Measurements from ENCODE around the gene TNS4.

Gene TNS4

GRCh38 chr17:40448213-40448638 lies 53.2 kb downstream of the TNS4 start:
- H3K4me3 ChIP-seq (ENCODE audit: low read length): no peak overlapping the region
- no peak for TF ChIP-seq ZNF274 (IDR thresholded peaks at IDR 0.05; ENCODE audit: low read depth, low read length)

GRCh38 chr17:40447806-40448205 lies 53.6 kb downstream of the TNS4 start:
- TF ChIP-seq ZNF274 (IDR thresholded peaks at IDR 0.05; ENCODE audit: low read depth, low read length): no peak
- no peak overlapping the region for H3K4me3 ChIP-seq (ENCODE audit: low read length)

- no peak overlapping the region for H3K4me3 ChIP-seq (ENCODE audit: low read length)
Observed at GRCh38 chr17:40447148-40447644, 54.2 kb downstream of the TNS4 start.

GRCh38 chr17:40445751-40446468 lies 55.5 kb downstream of the TNS4 start:
- H3K4me3 ChIP-seq (ENCODE audit: low read length): no peak overlapping the region
- no peak for TF ChIP-seq ZNF274 (IDR thresholded peaks at IDR 0.05; ENCODE audit: low read depth, low read length)

More at GRCh38 chr17:40447148-40447644, 54.2 kb downstream of the TNS4 start:
- TF ChIP-seq ZNF274 (IDR thresholded peaks at IDR 0.05; ENCODE audit: low read depth, low read length): no peak

GRCh38 chr17:40443988-40444899 lies 57.2 kb downstream of the TNS4 start:
- peak overlapping the region; percentile 9; the same call in 1 of the 2 replicates for H3K4me3 ChIP-seq (ENCODE audit: low read length)
- no peak for TF ChIP-seq ZNF274 (IDR thresholded peaks at IDR 0.05; ENCODE audit: low read depth, low read length)

GRCh38 chr17:40443196-40443987 lies 58.0 kb downstream of the TNS4 start, which contains the start of gene IGFBP4:
IGFBP4 (plus strand) TSS chr17:40443450; CDS start chr17:40443736, 286 bp downstream.
- TF ChIP-seq ZNF274 (IDR thresholded peaks at IDR 0.05; ENCODE audit: low read depth, low read length): no peak
- peak within 1 kb of the TSS; percentile 9; the same call in 1 of the 2 replicates for H3K4me3 ChIP-seq (ENCODE audit: low read length)

GRCh38 chr17:40442392-40443195 lies 58.8 kb downstream of the TNS4 start:
- H3K4me3 ChIP-seq (ENCODE audit: low read length): no peak overlapping the region
- TF ChIP-seq ZNF274 (IDR thresholded peaks at IDR 0.05; ENCODE audit: low read depth, low read length): no peak

- H3K4me3 ChIP-seq (ENCODE audit: low read length): no peak overlapping the region
- no peak for TF ChIP-seq ZNF274 (IDR thresholded peaks at IDR 0.05; ENCODE audit: low read depth, low read length)
Observed at GRCh38 chr17:40440166-40440565, 61.3 kb downstream of the TNS4 start.

- no peak for TF ChIP-seq ZNF274 (IDR thresholded peaks at IDR 0.05; ENCODE audit: low read depth, low read length)
- H3K4me3 ChIP-seq (ENCODE audit: low read length): no peak overlapping the region
Observed at GRCh38 chr17:40437095-40437732, 64.2 kb downstream of the TNS4 start.

GRCh38 chr17:40436636-40437035 lies 64.8 kb downstream of the TNS4 start:
- no peak overlapping the region for H3K4me3 ChIP-seq (ENCODE audit: low read length)
- TF ChIP-seq ZNF274 (IDR thresholded peaks at IDR 0.05; ENCODE audit: low read depth, low read length): no peak

- H3K4me3 ChIP-seq (ENCODE audit: low read length): no peak overlapping the region
- TF ChIP-seq ZNF274 (IDR thresholded peaks at IDR 0.05; ENCODE audit: low read depth, low read length): no peak
Observed at GRCh38 chr17:40433551-40434415, 67.6 kb downstream of the TNS4 start.

All from GM08714 (cell line).